Hippocampal formation (tissue), 2 donors: ENCODE measurements around the gene HTR6.

Source experiments
- DNase-seq, 2 donors: peaks; one replicate each; lab custom pipeline; 2025; lab: John Stamatoyannopoulos, UW

Gene HTR6

DNA sequence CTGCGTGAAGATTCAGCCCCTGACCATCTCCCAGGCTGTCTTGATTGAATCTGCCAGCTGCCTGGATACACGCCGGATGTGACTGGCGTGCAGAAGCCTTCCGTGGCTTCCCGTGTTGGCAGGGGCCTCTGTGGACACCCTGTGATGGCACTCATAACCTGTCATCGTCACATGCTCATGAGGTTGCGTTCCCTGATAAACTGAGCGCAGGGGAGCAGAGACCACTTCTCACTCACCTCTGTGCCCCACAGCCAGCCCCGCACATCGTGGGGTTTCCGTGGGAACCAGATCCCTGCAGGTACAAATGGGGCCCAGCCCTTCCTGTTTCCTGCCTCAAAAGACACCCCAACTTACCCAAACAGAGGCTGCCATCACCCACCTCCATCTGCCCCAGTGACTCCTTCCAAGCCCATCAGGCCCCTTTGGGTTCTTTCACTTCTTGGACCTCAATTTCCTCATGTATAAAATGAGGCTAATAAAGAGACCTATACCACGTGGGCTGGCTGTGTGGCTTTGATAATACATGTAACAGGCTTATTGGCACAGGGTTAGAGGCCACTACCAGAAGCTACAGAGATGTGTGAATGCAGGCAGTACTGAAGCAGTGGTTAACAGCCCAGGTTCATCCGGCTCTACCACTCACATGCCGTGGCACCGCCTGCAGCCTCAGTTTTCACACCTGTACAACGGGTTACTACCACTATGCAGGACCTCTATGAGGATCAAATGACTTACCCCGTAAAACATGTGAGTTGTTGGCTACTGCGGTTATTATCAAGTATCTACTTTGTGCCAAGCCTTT is 23.6 kb downstream of the HTR6 start:
- DNase-seq = no peak

- no peak for DNase-seq
These were observed 24.5 kb downstream of the HTR6 start for GRCh38 chr1:19689085-19689757.

DNA sequence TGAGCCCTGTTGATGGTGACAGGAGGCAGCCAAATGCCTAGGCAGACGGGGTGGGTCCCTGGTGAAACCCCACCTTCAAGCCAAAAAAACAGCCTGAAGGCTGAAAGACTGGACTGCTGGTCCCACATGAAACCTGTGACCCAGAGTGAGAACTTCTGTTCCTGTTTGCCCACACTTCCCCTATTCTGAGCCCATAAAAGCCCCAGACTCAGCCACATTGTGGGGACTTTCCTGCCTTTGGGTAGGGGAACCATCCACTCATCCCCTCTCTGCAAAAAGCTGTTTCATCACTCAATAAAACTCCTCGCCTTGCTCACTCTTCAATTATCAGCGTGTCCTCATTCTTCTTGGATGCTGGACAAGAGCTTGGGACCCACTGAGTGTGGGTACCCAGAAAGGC is 25.2 kb downstream of the HTR6 start:
- no peak for DNase-seq

- no peak for DNase-seq
These were observed 25.7 kb downstream of the HTR6 start for GRCh38 chr1:19690342-19690741.

DNA sequence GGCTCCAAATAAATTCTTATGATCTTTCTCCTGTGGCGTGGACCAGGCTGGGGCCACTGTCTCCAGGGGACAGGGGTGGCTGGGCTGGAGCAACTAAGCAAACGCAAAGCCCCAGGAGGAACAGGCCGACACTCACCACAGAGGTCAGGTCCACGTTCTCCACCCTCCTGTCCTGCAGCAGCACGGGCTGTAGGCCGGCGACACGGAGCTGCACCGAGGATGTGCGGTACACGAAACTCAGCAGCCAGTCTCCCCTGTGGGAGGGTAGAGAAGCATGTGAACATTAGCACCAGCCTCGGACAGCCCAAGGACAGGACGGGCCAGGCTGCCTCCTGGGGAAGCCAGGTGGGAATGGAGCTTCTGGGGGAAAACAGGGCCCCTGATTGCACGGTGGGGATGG is 29.6 kb downstream of the HTR6 start:
- DNase-seq = no peak

DNA sequence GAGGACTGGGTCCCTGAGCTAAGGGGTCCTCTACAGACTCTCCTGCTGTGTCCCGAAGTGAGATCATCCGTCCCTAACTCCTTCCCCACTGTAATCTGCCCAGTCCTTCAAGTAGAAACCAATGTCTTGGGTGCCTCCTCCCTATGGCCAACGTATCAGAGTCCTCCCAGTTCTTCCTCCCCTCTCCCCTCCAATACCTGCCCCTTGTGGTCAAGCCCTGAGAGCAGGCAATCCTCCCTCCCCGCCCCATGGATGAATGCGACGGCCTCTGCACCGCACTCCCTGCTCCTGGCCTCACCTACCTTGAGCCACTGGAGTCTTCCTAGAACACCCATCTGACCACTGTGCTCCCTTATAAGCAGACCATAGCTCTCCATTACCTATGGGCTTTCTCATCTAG is 31.1 kb downstream of the HTR6 start:
- no peak for DNase-seq

DNA sequence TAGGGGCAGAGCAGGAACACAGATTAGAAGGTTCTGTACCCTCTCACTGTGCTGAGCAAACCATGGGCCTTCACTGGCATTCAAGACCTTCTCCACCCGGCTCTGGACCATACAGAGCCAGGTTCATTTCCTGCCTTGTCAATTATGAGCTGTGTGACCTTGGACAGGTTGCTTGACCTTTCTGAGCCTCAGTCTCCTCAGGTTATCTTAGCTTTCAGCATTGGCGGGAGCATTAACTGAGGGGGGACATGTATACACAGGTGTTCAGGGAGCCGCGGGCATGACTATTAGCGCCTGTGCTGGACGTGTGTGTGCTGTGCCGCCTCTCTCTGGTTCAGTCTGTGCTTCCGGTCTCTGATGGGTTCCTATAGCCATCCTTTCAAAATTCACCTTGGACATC is 32.1 kb downstream of the HTR6 start:
- no peak for DNase-seq

DNA sequence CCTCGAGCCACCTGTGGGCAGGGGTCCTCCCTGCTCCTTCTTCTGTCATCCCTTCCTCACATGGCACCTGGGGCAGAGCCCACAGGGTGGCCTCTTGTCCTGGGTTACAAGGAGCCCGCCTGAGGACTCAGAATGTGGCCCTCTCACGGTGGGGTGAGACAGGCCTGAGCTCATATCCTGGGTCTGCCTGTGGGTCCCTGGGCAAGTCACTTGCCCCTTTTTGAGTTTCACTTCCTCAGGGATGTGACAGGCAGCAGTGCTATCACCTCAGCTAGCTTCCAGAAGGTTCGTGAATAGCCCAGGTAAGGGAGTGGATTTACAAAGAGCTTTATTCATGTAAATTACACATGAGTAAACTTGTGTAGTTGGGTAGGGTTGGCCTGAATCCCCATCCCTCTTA is 33.5 kb downstream of the HTR6 start:
- no peak for DNase-seq

- DNase-seq = no peak
These were observed 35.6 kb downstream of the HTR6 start for GRCh38 chr1:19700079-19700777.

DNA sequence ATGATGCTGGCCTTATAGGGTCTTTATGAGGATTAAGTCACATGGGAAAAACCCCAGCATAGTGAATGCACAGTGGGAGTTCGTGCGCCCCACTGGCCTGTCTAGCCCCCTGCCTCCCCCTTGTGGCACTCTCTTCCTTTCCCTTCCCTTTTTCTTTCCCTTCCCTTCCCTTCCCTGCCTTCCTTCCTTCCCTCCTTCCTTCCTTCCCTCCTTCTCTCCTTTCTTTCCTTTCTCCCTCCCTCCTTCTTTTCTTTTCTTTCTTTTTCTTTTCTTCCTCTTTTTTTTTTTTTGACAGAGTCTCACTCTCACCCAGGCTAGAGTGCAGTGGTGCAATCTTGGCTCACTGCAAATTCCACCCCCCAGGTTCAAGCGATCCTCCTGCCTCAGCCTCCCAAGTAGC is 38.6 kb downstream of the HTR6 start:
- DNase-seq = no peak

- DNase-seq = peak; percentile 52 to 58
These were observed 39.8 kb downstream of the HTR6 start for GRCh38 chr1:19704247-19705113.

DNA sequence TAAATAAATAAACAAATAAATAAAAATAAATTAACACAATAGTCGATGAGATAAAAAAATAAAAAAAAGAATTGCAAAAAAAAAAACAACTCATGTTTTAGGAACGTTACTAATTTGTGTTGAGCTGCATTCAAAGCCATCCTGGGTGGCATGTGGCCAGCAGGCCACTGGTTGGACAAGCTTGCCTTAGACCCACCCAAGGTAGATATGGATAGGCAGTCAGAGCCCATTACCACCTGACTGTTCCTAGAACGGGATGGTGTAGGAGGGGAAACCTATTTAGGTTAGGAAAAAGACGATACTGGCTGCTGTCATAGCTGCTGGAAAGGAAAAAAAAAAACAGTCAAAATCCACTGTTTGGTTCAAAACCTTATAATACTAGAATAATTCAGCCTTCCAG is 40.8 kb downstream of the HTR6 start:
- no peak for DNase-seq

DNA sequence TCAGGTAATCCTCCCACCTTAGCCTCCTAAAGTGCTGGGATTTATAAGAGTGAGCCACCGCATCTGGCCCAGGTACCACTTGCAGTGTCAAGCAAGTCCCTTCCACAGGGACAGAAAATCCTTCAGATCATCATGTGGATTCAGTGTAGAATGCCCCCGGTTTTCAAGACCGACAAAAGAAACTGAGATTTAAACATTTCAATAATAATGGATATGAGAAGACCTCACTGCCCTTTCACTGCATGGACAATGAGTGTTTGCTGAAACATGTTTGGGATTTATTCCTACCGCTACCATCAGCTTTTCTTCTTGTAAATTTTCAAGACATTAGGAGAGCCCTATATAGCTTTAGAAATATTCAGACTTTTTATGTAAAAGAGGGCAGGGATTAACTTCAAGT is 41.5 kb downstream of the HTR6 start:
- DNase-seq = no peak

GRCh38 chr1:19708567-19709110 is 44.0 kb downstream of the HTR6 start:
- DNase-seq = no peak

GRCh38 chr1:19709260-19709793 is 44.7 kb downstream of the HTR6 start:
- DNase-seq = no peak

DNA sequence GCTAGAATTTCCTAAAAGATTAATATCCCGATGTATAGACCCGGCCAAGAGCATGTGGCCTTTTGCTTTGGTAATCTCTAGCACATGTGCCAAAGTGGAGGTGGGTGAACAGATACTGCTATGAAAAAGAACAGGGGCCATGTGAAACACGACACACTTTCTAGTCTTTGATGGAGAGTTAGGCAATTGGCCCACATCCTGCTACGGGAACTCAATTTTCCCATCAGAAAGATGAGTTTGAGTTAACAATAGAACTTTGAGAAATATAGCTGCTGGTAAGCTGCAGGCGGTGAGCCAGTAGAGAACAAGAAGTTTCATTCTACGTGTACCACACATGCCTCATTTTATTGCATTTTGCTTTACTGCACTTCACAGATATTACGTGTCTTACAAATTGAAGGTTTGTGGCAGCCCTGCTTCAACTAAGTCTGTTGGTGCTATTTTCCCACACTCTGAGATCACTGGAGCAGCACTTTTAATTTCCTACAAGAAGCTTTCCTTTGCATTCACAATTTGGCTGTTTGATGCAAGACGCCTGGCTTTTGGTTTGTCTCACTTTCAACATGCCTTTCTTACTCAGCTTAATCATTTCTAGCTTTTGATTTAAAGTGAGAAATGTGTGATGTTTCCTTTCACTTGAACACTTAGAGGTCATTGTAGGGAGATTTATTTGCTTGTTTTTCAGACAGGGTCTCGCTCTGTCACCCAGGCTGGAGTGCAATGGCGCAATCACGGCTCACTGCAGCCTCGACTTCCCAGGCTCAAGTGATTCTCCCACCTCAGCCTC is 46.3 kb downstream of the HTR6 start:
- DNase-seq = no peak

DNA sequence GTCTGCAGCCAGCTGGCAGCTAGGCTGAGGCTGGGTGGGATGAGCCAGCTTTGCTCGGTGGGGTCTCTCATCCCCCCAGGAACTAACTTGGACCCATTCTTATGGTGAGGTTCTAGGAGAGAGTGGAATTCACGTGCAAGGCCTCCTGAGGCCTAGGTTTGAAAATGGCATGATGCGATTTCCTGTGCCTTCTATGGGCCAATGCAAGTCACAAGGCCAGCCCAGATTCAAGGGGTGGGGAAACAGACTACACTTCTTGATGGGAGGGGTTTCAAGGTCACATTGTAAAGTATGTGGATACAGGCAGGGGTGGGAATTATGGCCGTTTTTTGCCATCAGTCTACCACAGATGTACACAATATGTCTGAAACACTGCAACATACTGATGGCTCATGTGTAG is 48.3 kb downstream of the HTR6 start:
- DNase-seq = no peak

- DNase-seq = peak; percentile 7 to 60
These were observed 50.9 kb downstream of the HTR6 start for GRCh38 chr1:19715334-19716203.

DNA sequence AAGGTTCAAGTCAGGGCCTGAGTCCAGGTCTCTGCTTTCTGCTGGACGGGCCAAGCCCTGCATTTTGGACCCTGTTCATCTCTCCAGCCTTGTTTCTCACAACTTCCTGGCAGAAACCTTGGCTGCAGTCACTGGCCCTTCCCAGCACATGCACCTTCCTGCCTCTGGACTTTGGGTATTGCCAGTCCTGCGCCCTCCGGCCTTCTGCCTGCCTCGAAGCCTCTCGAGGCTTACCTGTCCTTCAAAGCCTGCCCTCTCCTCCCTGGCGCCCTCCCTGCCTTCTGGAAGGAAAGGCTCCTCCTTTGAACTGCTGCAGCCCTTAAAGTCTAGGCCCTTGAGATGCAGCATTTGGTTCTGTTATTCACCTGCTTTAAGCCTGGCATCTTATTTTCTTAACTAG is 52.8 kb downstream of the HTR6 start:
- DNase-seq = no peak

- DNase-seq = no peak
These were observed 55.5 kb downstream of the HTR6 start for GRCh38 chr1:19720174-19720573.
